GM23338 (cell line): ENCODE data around the gene RRP9. TPM values are rescaled to one million over a fixed set of nuclear protein-coding genes. Genes with fewer than 3 reads are reported as not detected.

Experiments
- ATAC-seq: fragments of 200-7000 bp; cut with Tn5 transposase; 3 replicates; pipeline ENCODE4 v1.9.1; 2020
- DNase-seq: peaks from one replicate; pipeline ENCODE4 v3.0.0-alpha.2; 2015; ENCODE audit warnings: low spot score
- H2AFZ ChIP-seq: fragments of 200-600 bp; sonication (generic); 2 replicates; pipeline ENCODE4 v1.8.0; 2016; ENCODE audit warnings: antibody characterized with exemption, mild to moderate bottlenecking, moderate library complexity
- H3F3A ChIP-seq: fragments of 200-600 bp; sonication (generic); replicated peaks from 2 replicates; pipeline ENCODE4 v1.8.0; 2017; ENCODE audit warnings: antibody characterized with exemption, mixed run types, low read depth
- H3K27ac ChIP-seq: fragments of 200-600 bp; sonication (generic); 2 replicates; pipeline ENCODE4 v1.6.1; 2016; ENCODE audit warnings: low read depth
- H3K27me3 ChIP-seq: fragments of 200-600 bp; sonication (generic); 2 replicates; pipeline ENCODE4 v1.8.0; 2016; ENCODE audit warnings: mild to moderate bottlenecking, mixed run types, moderate library complexity; ENCODE audit not compliant: insufficient read depth
- H3K36me3 ChIP-seq: fragments of 200-600 bp; sonication (generic); 2 replicates; pipeline ENCODE4 v1.8.0; 2016; ENCODE audit warnings: mild to moderate bottlenecking; ENCODE audit not compliant: insufficient read depth
- H3K4me1 ChIP-seq: fragments of 200-600 bp; sonication (generic); 2 replicates; pipeline ENCODE4 v1.8.0; 2016; ENCODE audit warnings: mild to moderate bottlenecking, moderate library complexity; ENCODE audit not compliant: insufficient read depth
- H3K4me2 ChIP-seq: fragments of 200-600 bp; sonication (generic); 2 replicates; pipeline ENCODE4 v1.7.1; 2017; ENCODE audit warnings: mixed run types
- H3K4me3 ChIP-seq: fragments of 200-600 bp; sonication (generic); 2 replicates; pipeline ENCODE4 v1.6.1; 2016; ENCODE audit warnings: mixed run types
- H3K79me2 ChIP-seq: fragments of 200-600 bp; sonication (generic); replicated peaks from 2 replicates; pipeline ENCODE4 v1.8.0; 2017; ENCODE audit warnings: mild to moderate bottlenecking; ENCODE audit not compliant: insufficient read depth
- H3K9me2 ChIP-seq: fragments of 200-600 bp; sonication (generic); 2 replicates; pipeline ENCODE4 v1.8.0; 2017; ENCODE audit not compliant: insufficient read depth
- H4K20me1 ChIP-seq: fragments of 200-600 bp; sonication (generic); replicated peaks from 2 replicates; pipeline ENCODE4 v1.8.0; 2017; ENCODE audit warnings: mild to moderate bottlenecking; ENCODE audit not compliant: insufficient read depth
- H3K27ac Mint-ChIP-seq: 2 replicates; pipeline ENCODE4 v1.8.0; 2020; ENCODE audit warnings: inconsistent platforms, mild to moderate bottlenecking, moderate library complexity, mixed read lengths
- H3K27me3 Mint-ChIP-seq: 3 replicates; pipeline ENCODE4 v1.8.0; 2022; ENCODE audit warnings: low read depth, mild to moderate bottlenecking, moderate library complexity, mixed read lengths, inconsistent platforms; ENCODE audit not compliant: insufficient read depth, poor library complexity
- H3K36me3 Mint-ChIP-seq: 3 replicates; pipeline ENCODE4 v1.8.0; 2021; ENCODE audit warnings: low read depth, mild to moderate bottlenecking, inconsistent platforms, moderate library complexity, mixed read lengths
- H3K4me1 Mint-ChIP-seq: 3 replicates; pipeline ENCODE4 v1.8.0; 2020; ENCODE audit warnings: mild to moderate bottlenecking, inconsistent platforms, mixed read lengths
- H3K4me3 Mint-ChIP-seq: 3 replicates; pipeline ENCODE4 v1.8.0; 2021; ENCODE audit warnings: moderate library complexity, mild to moderate bottlenecking, inconsistent platforms, mixed read lengths
- H3K9me3 Mint-ChIP-seq: 3 replicates; pipeline ENCODE4 v1.8.0; 2020; ENCODE audit warnings: moderate library complexity, mild to moderate bottlenecking, inconsistent platforms, mixed read lengths
- CREB1 ChIP-seq: fragments of 250-450 bp; sonication (Bioruptor Pico); IDR thresholded peaks from 2 replicates; pipeline ENCODE4 v1.5.0; 2020; ENCODE audit warnings: low read depth, mild to moderate bottlenecking, moderate library complexity
- EZH2 ChIP-seq: fragments of 200-600 bp; sonication (generic); IDR thresholded peaks from one replicate; pipeline ENCODE4 v1.8.0; 2017; ENCODE audit warnings: antibody characterized with exemption, mild to moderate bottlenecking, low read depth; ENCODE audit not compliant: unreplicated experiment
- EZH2phosphoT487 ChIP-seq: fragments of 200-600 bp; sonication (generic); IDR thresholded peaks from one replicate; pipeline ENCODE4 v1.8.1; 2018; ENCODE audit warnings: antibody characterized with exemption; ENCODE audit not compliant: unreplicated experiment
- JUNB ChIP-seq: IDR thresholded peaks from one replicate; pipeline ENCODE4 v1.6.1; 2016; ENCODE audit warnings: antibody characterized with exemption; ENCODE audit not compliant: unreplicated experiment
- NANOG ChIP-seq: IDR thresholded peaks from 2 replicates; pipeline ENCODE4 v1.6.1; 2016; ENCODE audit warnings: antibody characterized with exemption, borderline replicate concordance
- polyA plus RNA-seq: library from polyadenylated mRNA; unstranded; fragments of >200 nt; fragmentation: Nextera tagmentation; extraction: Ambion mirVana; gene quantifications from 2 replicates; pipeline ENCODE4 v1.2.1, GENCODE V29; 2016
- total RNA-seq: library from RNA; depleted of rRNA; stranded (reverse); fragments of >200 nt; shearing (Covaris generic); gene quantifications from 2 replicates; pipeline ENCODE4 v1.2.3, GENCODE V29; 2014
- TF ChIP-seq, protein P1 (sequence below), 2 experiments: fragments of 200-600 bp in 1 of 2; sonication (generic) in 1 of 2; conservative IDR thresholded peaks; 2 replicates each; pipeline versions ENCODE4 v1.5.1 to v1.6.1; 2016 to 2017; ENCODE audit warnings: antibody characterized with exemption in 2 of 2, low read depth in 2 of 2, mild to moderate bottlenecking in 2 of 2, moderate library complexity in 1 of 2

The RRP9 gene
- total and polyA plus RNA-seq, 2 experiments from 2014 or later, result 62.4 to 68.1 TPM

DNA sequence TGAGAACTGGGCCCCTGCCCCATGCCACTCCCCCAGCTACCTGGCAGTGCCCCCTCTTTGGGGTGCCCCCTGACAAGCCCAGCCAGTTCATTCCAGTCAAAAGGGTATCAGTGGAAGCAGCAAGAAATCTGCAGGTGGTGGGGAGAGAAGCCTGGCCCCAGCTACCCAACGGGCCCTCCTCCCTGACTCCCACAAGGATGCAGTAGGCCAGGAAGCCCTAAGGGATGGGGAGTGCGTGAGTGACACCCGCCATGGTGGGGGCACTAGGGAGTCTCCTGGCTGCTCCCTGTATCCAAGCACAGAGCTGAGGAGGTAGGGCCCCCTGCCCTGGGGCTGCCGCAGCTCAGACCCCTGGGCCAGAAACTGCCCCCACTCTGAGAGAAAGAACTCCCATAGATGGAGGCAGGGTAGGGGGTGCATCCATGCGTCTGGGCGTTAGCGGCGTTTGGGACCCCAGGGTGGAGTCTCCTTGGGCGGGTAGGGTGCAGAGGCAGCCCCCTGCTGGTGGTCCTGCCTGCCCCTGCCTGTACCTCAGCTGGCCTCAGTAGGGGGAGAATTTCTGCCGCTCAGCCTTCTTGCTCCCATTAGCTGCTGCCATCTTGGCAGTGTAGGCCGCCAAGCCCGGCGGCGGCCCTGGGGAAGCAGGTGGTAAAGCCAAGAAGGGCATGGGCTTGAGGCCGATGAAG, 16.0 kb upstream of the RRP9 start:
- no peaks in the 10 kb centered on the region; the same call in 1 of the 2 replicates for H3K4me1 ChIP-seq
- Mint-ChIP-seq H3K27me3 (peaks cover 48% of the 10 kb centered on the region), H3K4me1 (peaks cover 9% of the 10 kb centered on the region; the same call in 2 of the 3 replicates), H3K36me3 (peaks cover 3% of the 10 kb centered on the region; the same call in 1 of the 3 replicates), H3K4me3 (no peak overlapping the region), H3K9me3 (no peaks in the 10 kb centered on the region), H3K27ac (no peak overlapping the region)
- no peak for ATAC-seq
- no peak overlapping the region for H3K4me3 ChIP-seq
- H3K79me2 ChIP-seq, result no peaks in the 10 kb centered on the region
- no peaks in the 10 kb centered on the region for H3K9me2 ChIP-seq
- 0 out of 2 replicates have a peak, but pooled peaks cover 5% of the 10 kb centered on the region for H3F3A ChIP-seq
- DNase-seq, result no peak
- H3K4me2 ChIP-seq, result no peak overlapping the region
- H2AFZ ChIP-seq, result no peak overlapping the region
- no peak overlapping the region for H3K27ac ChIP-seq
- no peaks in the 10 kb centered on the region; the same call in 1 of the 2 replicates for H4K20me1 ChIP-seq
- H3K27me3 ChIP-seq, result peaks cover 46% of the 10 kb centered on the region
- no peak for TF ChIP-seq EZH2phosphoT487
- TF ChIP-seq JUNB, result no peak
- no peak for TF ChIP-seq EZH2
- TF ChIP-seq, protein P1, sequence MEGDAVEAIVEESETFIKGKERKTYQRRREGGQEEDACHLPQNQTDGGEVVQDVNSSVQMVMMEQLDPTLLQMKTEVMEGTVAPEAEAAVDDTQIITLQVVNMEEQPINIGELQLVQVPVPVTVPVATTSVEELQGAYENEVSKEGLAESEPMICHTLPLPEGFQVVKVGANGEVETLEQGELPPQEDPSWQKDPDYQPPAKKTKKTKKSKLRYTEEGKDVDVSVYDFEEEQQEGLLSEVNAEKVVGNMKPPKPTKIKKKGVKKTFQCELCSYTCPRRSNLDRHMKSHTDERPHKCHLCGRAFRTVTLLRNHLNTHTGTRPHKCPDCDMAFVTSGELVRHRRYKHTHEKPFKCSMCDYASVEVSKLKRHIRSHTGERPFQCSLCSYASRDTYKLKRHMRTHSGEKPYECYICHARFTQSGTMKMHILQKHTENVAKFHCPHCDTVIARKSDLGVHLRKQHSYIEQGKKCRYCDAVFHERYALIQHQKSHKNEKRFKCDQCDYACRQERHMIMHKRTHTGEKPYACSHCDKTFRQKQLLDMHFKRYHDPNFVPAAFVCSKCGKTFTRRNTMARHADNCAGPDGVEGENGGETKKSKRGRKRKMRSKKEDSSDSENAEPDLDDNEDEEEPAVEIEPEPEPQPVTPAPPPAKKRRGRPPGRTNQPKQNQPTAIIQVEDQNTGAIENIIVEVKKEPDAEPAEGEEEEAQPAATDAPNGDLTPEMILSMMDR (conservative IDR thresholded peaks at IDR 0.05; ENCODE audit: low read depth in 2 of 2), result peak in 1 of 2 experiments; percentile 24; a peak in 1 of 4 replicates
- no peak for TF ChIP-seq CREB1 (CRISPR knock-in tag)
- no peak for TF ChIP-seq NANOG
- no peaks in the 10 kb centered on the region for H3K36me3 ChIP-seq

DNA sequence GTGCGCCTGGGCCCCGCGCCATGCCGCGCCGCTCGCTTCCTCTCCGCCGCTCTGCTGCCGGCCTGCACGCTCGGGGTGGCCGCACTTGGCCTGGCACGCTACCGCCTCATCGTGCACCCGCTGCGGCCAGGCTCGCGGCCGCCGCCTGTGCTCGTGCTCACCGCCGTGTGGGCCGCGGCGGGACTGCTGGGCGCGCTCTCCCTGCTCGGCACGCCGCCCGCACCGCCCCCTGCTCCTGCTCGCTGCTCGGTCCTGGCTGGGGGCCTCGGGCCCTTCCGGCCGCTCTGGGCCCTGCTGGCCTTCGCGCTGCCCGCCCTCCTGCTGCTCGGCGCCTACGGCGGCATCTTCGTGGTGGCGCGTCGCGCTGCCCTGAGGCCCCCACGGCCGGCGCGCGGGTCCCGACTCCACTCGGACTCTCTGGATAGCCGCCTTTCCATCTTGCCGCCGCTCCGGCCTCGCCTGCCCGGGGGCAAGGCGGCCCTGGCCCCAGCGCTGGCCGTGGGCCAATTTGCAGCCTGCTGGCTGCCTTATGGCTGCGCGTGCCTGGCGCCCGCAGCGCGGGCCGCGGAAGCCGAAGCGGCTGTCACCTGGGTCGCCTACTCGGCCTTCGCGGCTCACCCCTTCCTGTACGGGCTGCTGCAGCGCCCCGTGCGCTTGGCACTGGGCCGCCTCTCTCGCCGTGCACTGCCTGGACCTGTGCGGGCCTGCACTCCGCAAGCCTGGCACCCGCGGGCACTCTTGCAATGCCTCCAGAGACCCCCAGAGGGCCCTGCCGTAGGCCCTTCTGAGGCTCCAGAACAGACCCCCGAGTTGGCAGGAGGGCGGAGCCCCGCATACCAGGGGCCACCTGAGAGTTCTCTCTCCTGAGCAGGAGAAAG, 14.4 kb upstream of the RRP9 start:
- H3K4me2 ChIP-seq, result peak overlapping the region; percentile 84

More for the DNA sequence above, 14.4 kb upstream of the RRP9 start:
- Histone ChIP-seq H3K27me3 (peaks cover 52% of the 10 kb centered on the region), H3K36me3 (no peaks in the 10 kb centered on the region), H3K79me2 (no peaks in the 10 kb centered on the region), H3K9me2 (no peaks in the 10 kb centered on the region), H4K20me1 (no peaks in the 10 kb centered on the region; the same call in 1 of the 2 replicates), H3K4me1 (no peaks in the 10 kb centered on the region; the same call in 1 of the 2 replicates), H3K4me3 (peak overlapping the region; percentile 60), H3F3A (0 out of 2 replicates have a peak, but pooled peaks cover 5% of the 10 kb centered on the region), H2AFZ (peak overlapping the region; percentile 85), H3K27ac (no peak overlapping the region)
- Mint-ChIP-seq H3K9me3 (no peaks in the 10 kb centered on the region), H3K27me3 (peaks cover 50% of the 10 kb centered on the region), H3K4me3 (peak overlapping the region; percentile 59), H3K27ac (no peak overlapping the region), H3K4me1 (peaks cover 4% of the 10 kb centered on the region; the same call in 2 of the 3 replicates), H3K36me3 (peaks cover 3% of the 10 kb centered on the region; the same call in 1 of the 3 replicates)
- ATAC-seq (peak; percentile 86), DNase-seq (peak; percentile 91)
- TF ChIP-seq, protein P1 (conservative IDR thresholded peaks at IDR 0.05; ENCODE audit: low read depth in 2 of 2), result peak; percentile 61 to 68
- no peak for TF ChIP-seq JUNB
